Mesothelial cell of epicardium (in vitro differentiated cells): ENCODE measurements around the gene TRPV3. TPM values are rescaled to one million over a fixed set of nuclear protein-coding genes. Genes with fewer than 3 reads are reported as not detected.
"Not testable (repeated sequence)": the region's sequence is repeated elsewhere in the genome, so short reads cannot be mapped to it uniquely, and the experiment has no call there.

Source experiments
- DNase-seq, 2 experiments: peaks; one replicate each; pipeline ENCODE4 v3.0.0; 2021; ENCODE audit warnings: low spot score in 2 of 2; ENCODE audit not compliant: unreplicated experiment in 2 of 2
- H3K27ac Mint-ChIP-seq: 2 replicates; pipeline ENCODE4 v1.8.0; 2021; ENCODE audit warnings: mixed read lengths
- H3K27me3 Mint-ChIP-seq: 2 replicates; pipeline ENCODE4 v1.8.0; 2021; ENCODE audit warnings: low read depth, mixed read lengths
- H3K36me3 Mint-ChIP-seq: 2 replicates; pipeline ENCODE4 v1.8.0; 2021; ENCODE audit warnings: mixed read lengths
- H3K4me1 Mint-ChIP-seq: 2 replicates; pipeline ENCODE4 v1.8.0; 2021; ENCODE audit warnings: mixed read lengths
- H3K4me3 Mint-ChIP-seq: 2 replicates; pipeline ENCODE4 v1.8.0; 2021; ENCODE audit warnings: mild to moderate bottlenecking, moderate library complexity, mixed read lengths
- H3K9me3 Mint-ChIP-seq: 2 replicates; pipeline ENCODE4 v1.8.0; 2021; ENCODE audit warnings: mixed read lengths
- CTCF ChIP-seq: fragments of 200-600 bp; sonication (generic); IDR thresholded peaks from one replicate; pipeline ENCODE4 v1.5.0; 2021; ENCODE audit warnings: antibody characterized with exemption; ENCODE audit not compliant: unreplicated experiment
- total RNA-seq: library from RNA; stranded (reverse); gene quantifications from 3 replicates; pipeline ENCODE4 v1.2.1, GENCODE V29; 2021

Gene TRPV3
- total RNA-seq, 1 donor from 2014 or later: 3.6 TPM

GRCh38 chr17:3526971-3527370, 30.6 kb downstream of the TRPV3 start:
- Mint-ChIP-seq H3K36me3 (no peaks in the 10 kb centered on the region), H3K4me3 (no peak overlapping the region), H3K4me1 (peaks cover 14% of the 10 kb centered on the region), H3K27ac (no peak overlapping the region), H3K9me3 (no peaks in the 10 kb centered on the region), H3K27me3 (no peaks in the 10 kb centered on the region)
- no peak for DNase-seq
- TF ChIP-seq CTCF: no peak

GRCh38 chr17:3526491-3526890, 31.1 kb downstream of the TRPV3 start:
- H3K9me3 Mint-ChIP-seq: no peaks in the 10 kb centered on the region
- no peaks in the 10 kb centered on the region for H3K27me3 Mint-ChIP-seq
- no peaks in the 10 kb centered on the region for H3K36me3 Mint-ChIP-seq
- peaks cover 14% of the 10 kb centered on the region for H3K4me1 Mint-ChIP-seq
- no peak overlapping the region for H3K4me3 Mint-ChIP-seq
- H3K27ac Mint-ChIP-seq: no peak overlapping the region
- no peak for DNase-seq
- no peak for TF ChIP-seq CTCF

GRCh38 chr17:3524024-3524423, 33.6 kb downstream of the TRPV3 start:
- no peak overlapping the region for H3K27ac Mint-ChIP-seq
- no peak for DNase-seq
- TF ChIP-seq CTCF: no peak
- no peak overlapping the region for H3K4me3 Mint-ChIP-seq
- peaks cover 4% of the 10 kb centered on the region for H3K4me1 Mint-ChIP-seq
- no peaks in the 10 kb centered on the region for H3K9me3 Mint-ChIP-seq
- H3K36me3 Mint-ChIP-seq: no peaks in the 10 kb centered on the region
- H3K27me3 Mint-ChIP-seq: no peaks in the 10 kb centered on the region

GRCh38 chr17:3519472-3519871, 38.1 kb downstream of the TRPV3 start:
- not testable (repeated sequence) for H3K9me3 Mint-ChIP-seq, DNase-seq, H3K4me1 Mint-ChIP-seq, H3K36me3 Mint-ChIP-seq, H3K27me3 Mint-ChIP-seq, H3K4me3 Mint-ChIP-seq, H3K27ac Mint-ChIP-seq

- Mint-ChIP-seq H3K4me3 (no peak overlapping the region), H3K36me3 (peaks cover 2% of the 10 kb centered on the region), H3K9me3 (peaks cover 5% of the 10 kb centered on the region), H3K27ac (no peak overlapping the region), H3K4me1 (peaks cover 8% of the 10 kb centered on the region), H3K27me3 (peaks cover 2% of the 10 kb centered on the region)
- no peak for TF ChIP-seq CTCF
- no peak for DNase-seq
Observed at GRCh38 chr17:3514873-3515272, 42.7 kb downstream of the TRPV3 start.

GRCh38 chr17:3514167-3514566, 43.4 kb downstream of the TRPV3 start:
- not testable (repeated sequence) for H3K36me3 Mint-ChIP-seq, H3K27me3 Mint-ChIP-seq, H3K4me1 Mint-ChIP-seq, DNase-seq, H3K4me3 Mint-ChIP-seq, H3K27ac Mint-ChIP-seq
- peaks cover 12% of the 10 kb centered on the region for H3K9me3 Mint-ChIP-seq
